Thyroid gland (tissue), 4 donors: Measurements from ENCODE around the gene ANKRD65. TPM values are rescaled to one million over a fixed set of nuclear protein-coding genes. Genes with fewer than 3 reads are reported as not detected.
"Not testable (repeated sequence)": the region's sequence is repeated elsewhere in the genome, so short reads cannot be mapped to it uniquely, and the experiment has no call there.

Source experiments
- DNase-seq, 2 donors: peaks; one replicate each; pipeline ENCODE4 v3.0.0-alpha.2; 2019
- H3K27ac ChIP-seq, 3 donors: fragments of 200-600 bp; sonication (generic); 1 replicate in 2 of 3; 2 replicates in 1 of 3; pipeline ENCODE4 v1.5.1; 2016 to 2019; ENCODE audit warnings: mild to moderate bottlenecking in 1 of 3, moderate library complexity in 1 of 3
- H3K27me3 ChIP-seq: fragments of 200-600 bp; sonication (generic); one replicate; pipeline ENCODE4 v1.5.1; 2019
- H3K36me3 ChIP-seq, 2 donors: fragments of 200-600 bp; sonication (generic); one replicate each; pipeline ENCODE4 v1.5.1; 2016 to 2019
- H3K4me1 ChIP-seq, 2 donors: fragments of 200-600 bp; sonication (generic); one replicate each; pipeline ENCODE4 v1.5.1; 2017 to 2019
- H3K4me3 ChIP-seq, 3 donors: fragments of 200-600 bp; sonication (generic); replicated peaks in 1 of 3; 1 replicate in 2 of 3; 2 replicates in 1 of 3; pipeline ENCODE4 v1.5.1; 2016; ENCODE audit warnings: mild to moderate bottlenecking in 1 of 3
- H3K9me3 ChIP-seq: fragments of 200-600 bp; sonication (generic); one replicate; pipeline ENCODE4 v1.5.1; 2017
- POLR2A ChIP-seq, 2 donors: fragments of 450-650 bp; IDR thresholded peaks; one replicate each; pipeline ENCODE4 v1.6.1; 2017; ENCODE audit warnings: antibody characterized with exemption in 2 of 2, mild to moderate bottlenecking in 2 of 2, moderate library complexity in 1 of 2
- WGBS, 2 donors: methylation state at CpG; one replicate each; pipeline ENCODE4 v1.1.5; 2017; 5-methylcytosine and 5-hydroxymethylcytosine counted together
- intact Hi-C: fragments of 100-400 bp; cut with DNase I; formaldehyde crosslinking; loops from one replicate; pipeline ENCODE4 v1.15.1; 2023
- total RNA-seq, 4 donors: library from RNA; depleted of rRNA; stranded (reverse); fragments of >200 nt; gene quantifications; one replicate each; pipeline ENCODE4 v1.2.3, GENCODE V29; 2016
- TF ChIP-seq, protein P1 (sequence below), 6 experiments: fragments of 200-600 bp in 3 of 6; fragments of 450-650 bp in 3 of 6; sonication (generic) in 3 of 6; IDR thresholded peaks; one replicate each; pipeline ENCODE4 v1.5.1; 2016 to 2019; ENCODE audit warnings: antibody characterized with exemption in 6 of 6, mild to moderate bottlenecking in 2 of 6, inconsistent platforms in 1 of 6, moderate library complexity in 1 of 6

ANKRD65 gene
- total RNA-seq, 4 donors from 2014 or later, result 2.0 to 3.2 (median 2.4) TPM

DNA sequence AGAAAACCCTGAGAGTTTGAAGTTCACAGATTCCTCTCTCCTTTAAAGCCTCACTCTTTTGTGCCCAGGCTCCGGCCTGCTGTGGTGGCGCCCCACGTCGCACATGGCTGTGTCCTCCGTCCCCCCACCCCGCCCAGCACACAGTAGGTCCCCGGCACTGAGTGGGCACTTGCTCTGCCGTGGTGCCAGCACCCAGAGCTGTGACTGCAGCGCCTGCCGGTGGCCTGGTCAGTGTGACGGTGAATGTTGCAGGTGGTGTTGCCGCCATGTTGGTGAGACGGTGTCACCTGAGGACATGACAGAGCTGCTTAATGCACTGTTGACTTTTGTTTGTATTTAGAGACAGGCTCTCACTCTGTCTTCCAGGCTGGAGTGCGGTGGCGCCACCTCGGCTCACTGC is 31.8 kb upstream of the ANKRD65 start:
- TF ChIP-seq, protein P1, sequence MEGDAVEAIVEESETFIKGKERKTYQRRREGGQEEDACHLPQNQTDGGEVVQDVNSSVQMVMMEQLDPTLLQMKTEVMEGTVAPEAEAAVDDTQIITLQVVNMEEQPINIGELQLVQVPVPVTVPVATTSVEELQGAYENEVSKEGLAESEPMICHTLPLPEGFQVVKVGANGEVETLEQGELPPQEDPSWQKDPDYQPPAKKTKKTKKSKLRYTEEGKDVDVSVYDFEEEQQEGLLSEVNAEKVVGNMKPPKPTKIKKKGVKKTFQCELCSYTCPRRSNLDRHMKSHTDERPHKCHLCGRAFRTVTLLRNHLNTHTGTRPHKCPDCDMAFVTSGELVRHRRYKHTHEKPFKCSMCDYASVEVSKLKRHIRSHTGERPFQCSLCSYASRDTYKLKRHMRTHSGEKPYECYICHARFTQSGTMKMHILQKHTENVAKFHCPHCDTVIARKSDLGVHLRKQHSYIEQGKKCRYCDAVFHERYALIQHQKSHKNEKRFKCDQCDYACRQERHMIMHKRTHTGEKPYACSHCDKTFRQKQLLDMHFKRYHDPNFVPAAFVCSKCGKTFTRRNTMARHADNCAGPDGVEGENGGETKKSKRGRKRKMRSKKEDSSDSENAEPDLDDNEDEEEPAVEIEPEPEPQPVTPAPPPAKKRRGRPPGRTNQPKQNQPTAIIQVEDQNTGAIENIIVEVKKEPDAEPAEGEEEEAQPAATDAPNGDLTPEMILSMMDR (IDR thresholded peaks at IDR 0.05), result no peak
- Histone ChIP-seq H3K9me3 (no peaks in the 10 kb centered on the region), H3K4me1 (no peaks in the 10 kb centered on the region), H3K4me3 (no peak overlapping the region), H3K27me3 (no peaks in the 10 kb centered on the region), H3K36me3 (no peaks in the 10 kb centered on the region), H3K27ac (no peak overlapping the region)
- WGBS, 2 donors, result 86 to 90% methylated on average over 13 to 16 of the region's 16 CpGs
- DNase-seq, result no peak
- intact Hi-C loops, result no loop called here

DNA sequence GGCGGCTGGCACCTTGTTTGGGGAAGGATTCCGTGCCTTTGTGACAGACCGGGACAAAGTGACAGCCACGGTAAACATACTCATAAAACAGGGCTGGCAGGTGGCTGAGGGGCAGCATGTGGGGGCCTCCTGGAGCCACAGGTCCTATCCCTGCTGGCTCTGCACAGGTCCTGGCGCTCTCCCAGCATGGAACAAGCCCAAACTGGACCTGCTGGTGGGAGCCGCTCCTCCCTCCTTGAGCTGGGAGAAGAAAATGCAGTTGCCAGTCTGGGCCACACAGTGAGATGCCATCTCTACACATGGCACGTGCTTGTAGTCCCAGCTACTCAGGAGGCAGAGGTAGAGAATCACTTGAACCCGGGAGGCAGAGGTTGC is 31.3 kb upstream of the ANKRD65 start:
- H3K9me3 ChIP-seq, DNase-seq, H3K4me3 ChIP-seq, H3K36me3 ChIP-seq, H3K27me3 ChIP-seq, H3K4me1 ChIP-seq, intact Hi-C loops, H3K27ac ChIP-seq: not testable (repeated sequence)
- 74 to 82% methylated on average over 8 of the region's 8 CpGs for WGBS, 2 donors

DNA sequence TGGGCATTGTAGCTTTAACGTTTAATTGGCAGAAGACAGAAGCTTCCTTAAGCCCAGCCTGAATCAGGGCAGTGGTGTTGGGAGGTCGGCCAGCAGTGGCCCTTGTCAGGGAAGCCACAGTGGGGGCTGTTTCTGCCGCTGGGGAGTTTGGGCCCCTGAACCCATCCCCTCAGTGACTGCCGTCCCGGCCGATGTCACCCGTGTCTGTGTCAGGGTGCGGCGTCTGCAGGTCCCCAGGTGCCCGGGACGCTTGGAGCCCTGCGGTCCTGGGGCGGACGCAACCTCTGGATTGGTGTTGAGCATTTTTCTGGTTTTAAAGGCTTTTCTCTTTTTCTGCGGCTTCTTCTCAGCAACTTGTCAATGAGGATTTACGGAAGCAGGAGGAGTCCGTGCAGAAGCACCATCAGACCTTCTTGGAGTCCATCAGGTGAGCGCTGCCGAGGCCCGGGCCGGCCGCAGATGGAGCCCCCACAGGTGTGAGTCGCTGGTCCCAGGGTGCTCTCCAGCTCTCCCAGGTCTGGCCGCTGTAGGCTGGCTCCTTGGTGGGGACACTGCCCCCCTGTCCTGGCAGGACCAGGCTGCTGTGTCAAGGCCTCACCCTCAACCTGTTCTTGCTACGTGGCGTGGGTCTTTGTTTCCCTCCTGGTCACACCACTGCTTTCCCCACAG is 30.8 kb upstream of the ANKRD65 start:
- TF ChIP-seq, protein P1 (IDR thresholded peaks at IDR 0.05), result no peak
- TF ChIP-seq POLR2A (IDR thresholded peaks at IDR 0.05), result no peak
- no peaks in the 10 kb centered on the region for H3K36me3 ChIP-seq
- no peak overlapping the region for H3K27ac ChIP-seq
- no peaks in the 10 kb centered on the region for H3K9me3 ChIP-seq
- H3K4me1 ChIP-seq, result no peaks in the 10 kb centered on the region
- no peak overlapping the region for H3K4me3 ChIP-seq
- H3K27me3 ChIP-seq, result no peaks in the 10 kb centered on the region
- WGBS, 2 donors, result 92 to 93% methylated on average over 20 of the region's 26 CpGs
- no peak for DNase-seq
- intact Hi-C loops, result no loop called here

DNA sequence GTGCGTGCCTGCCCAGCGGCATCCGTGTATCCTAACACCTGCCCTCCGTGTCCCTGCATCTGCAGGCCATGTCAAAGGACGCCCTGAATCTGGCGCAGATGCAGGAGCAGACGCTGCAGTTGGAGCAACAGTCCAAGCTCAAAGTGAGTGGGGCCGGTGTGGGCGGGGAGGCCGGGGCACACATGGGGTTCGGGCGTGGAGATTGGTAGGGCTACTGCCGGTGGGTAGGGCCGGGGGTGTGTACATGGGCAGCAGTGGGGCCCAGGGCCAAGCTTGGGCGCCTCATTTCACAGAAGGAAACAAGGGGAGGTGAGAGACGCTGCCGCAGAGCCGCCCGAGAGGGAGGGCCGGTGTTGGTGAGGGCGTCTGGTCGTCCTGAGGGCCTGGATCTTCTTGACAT is 29.5 kb upstream of the ANKRD65 start:
- intact Hi-C loops, H3K36me3 ChIP-seq, H3K4me3 ChIP-seq, H3K27ac ChIP-seq, DNase-seq, H3K27me3 ChIP-seq, H3K4me1 ChIP-seq, H3K9me3 ChIP-seq: not testable (repeated sequence)
- WGBS, 2 donors, result 84 to 86% methylated on average over 19 to 22 of the region's 22 CpGs

DNA sequence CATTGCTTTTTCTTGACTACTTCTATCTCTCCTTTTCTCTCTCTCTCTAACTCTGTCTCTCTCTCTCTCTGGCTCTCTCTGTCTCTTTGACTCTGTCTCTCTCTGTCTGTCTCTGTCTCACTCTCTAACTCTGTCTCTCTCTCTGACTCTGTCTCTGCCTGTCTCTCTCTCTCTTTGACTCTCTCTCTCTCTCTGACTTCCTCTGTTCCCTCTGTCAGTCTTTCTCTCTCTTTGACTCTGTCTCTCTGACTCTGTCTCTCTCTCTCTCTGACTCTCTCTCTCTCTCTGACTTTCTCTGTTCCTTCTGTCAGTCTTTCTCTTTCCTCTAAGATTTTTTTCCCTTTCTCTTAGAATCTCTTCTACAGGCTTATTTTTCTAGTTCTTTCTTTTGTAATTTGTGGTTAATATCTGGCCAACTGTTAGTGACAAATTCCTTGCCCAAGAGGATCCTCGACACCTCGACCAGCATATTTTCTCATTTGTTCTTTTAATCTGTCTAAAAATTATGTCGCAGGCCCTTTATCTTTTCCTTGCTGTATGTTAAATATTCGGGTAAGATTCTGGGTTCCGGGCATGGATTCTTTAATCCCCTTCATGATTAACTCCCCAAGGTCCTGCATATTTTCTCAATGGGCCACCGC is 28.1 kb upstream of the ANKRD65 start, which contains the start of gene ATAD3C:
Gene ATAD3C (plus strand): TSS at position 591 of the 641 bp plus-strand sequence. CDS start 995 bp downstream, outside the sequence.
- Histone ChIP-seq H3K36me3 (no peaks in the 10 kb centered on the region), H3K4me3 (no peak within 1 kb of the TSS), H3K27me3 (no peaks in the 10 kb centered on the region), H3K4me1 (no peaks in the 10 kb centered on the region), H3K27ac (no peak within 1 kb of the TSS), H3K9me3 (no peaks in the 10 kb centered on the region)
- intact Hi-C loops, result no loop called here
- WGBS, 2 donors, result 84 to 89% methylated on average over 6 of the region's 6 CpGs
- DNase-seq, result no peak
- TF ChIP-seq POLR2A (IDR thresholded peaks at IDR 0.05), result no peak
- TF ChIP-seq, protein P1 (IDR thresholded peaks at IDR 0.05), result no peak

DNA sequence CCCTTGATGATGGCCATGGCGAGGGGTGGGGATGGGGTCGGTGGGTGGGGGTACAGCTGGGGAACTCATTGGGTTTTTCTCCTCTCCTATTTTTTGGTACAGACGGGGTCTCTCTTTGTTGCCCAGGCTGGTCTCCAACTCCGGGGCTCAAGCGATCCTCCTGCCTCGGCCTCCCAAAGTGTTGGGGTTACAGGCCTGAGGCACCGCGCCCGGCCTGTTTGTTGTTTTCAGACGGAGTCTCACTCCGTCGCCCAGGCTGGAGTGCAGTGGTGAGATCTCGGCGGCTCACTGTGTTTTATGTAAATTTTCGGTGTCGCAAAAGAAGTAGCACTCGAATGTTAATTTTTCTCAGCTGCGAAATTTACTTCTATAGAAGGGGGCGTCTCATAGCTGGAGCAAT is 25.6 kb upstream of the ANKRD65 start:
- 92 to 95% methylated on average over 19 of the region's 19 CpGs for WGBS, 2 donors
- H3K27ac ChIP-seq, H3K9me3 ChIP-seq, intact Hi-C loops, DNase-seq, H3K4me1 ChIP-seq, H3K27me3 ChIP-seq, H3K4me3 ChIP-seq, H3K36me3 ChIP-seq: not testable (repeated sequence)
